CD14-positive monocyte (primary cell): ENCODE data around the gene METTL6. TPM values are rescaled to one million over a fixed set of nuclear protein-coding genes. Genes with fewer than 3 reads are reported as not detected.

ENCODE experiments used
- DNase-seq, 3 donors: peaks; one replicate each; pipeline ENCODE4 v3.0.0-alpha.2; 2011 to 2022
- H2AFZ ChIP-seq: 2 replicates; pipeline ENCODE4 v1.6.0; 2012; ENCODE audit warnings: mild to moderate bottlenecking, low read depth, low read length, inconsistent platforms; ENCODE audit not compliant: insufficient read depth, poor library complexity, severe bottlenecking
- H3K27ac ChIP-seq, 2 donors: 1 replicate in 1 of 2; 2 replicates in 1 of 2; pipeline ENCODE4 v1.5.1; 2012 to 2013; ENCODE audit warnings: low read length in 2 of 2, control low read depth in 1 of 2, inconsistent platforms in 1 of 2, low read depth in 1 of 2, mild to moderate bottlenecking in 1 of 2
- H3K27me3 ChIP-seq, 2 donors: one replicate each; pipeline versions ENCODE4 v1.6.0 to v1.6.1; 2011 to 2013; ENCODE audit warnings: low read length in 2 of 2; ENCODE audit not compliant: control insufficient read depth in 2 of 2, insufficient read depth in 2 of 2
- H3K36me3 ChIP-seq, 2 donors: replicated peaks in 1 of 2; 1 replicate in 1 of 2; 2 replicates in 1 of 2; pipeline versions ENCODE4 v1.5.1 to v1.6.1; 2012 to 2013; ENCODE audit warnings: low read length in 2 of 2, control low read depth in 1 of 2, inconsistent platforms in 1 of 2, mild to moderate bottlenecking in 1 of 2; ENCODE audit not compliant: insufficient read depth in 2 of 2, control insufficient read depth in 1 of 2
- H3K4me1 ChIP-seq, 2 donors: 1 replicate in 1 of 2; 2 replicates in 1 of 2; pipeline versions ENCODE4 v1.5.1 to v1.6.1; 2012 to 2013; ENCODE audit warnings: low read length in 2 of 2, control low read depth in 1 of 2, inconsistent platforms in 1 of 2, mild to moderate bottlenecking in 1 of 2, moderate library complexity in 1 of 2; ENCODE audit not compliant: insufficient read depth in 2 of 2, control insufficient read depth in 1 of 2
- H3K4me2 ChIP-seq: replicated peaks from 2 replicates; pipeline ENCODE3; 2012; ENCODE audit warnings: low read length, moderate library complexity, mild to moderate bottlenecking; ENCODE audit not compliant: poor library complexity, severe bottlenecking; ENCODE audit errors: extremely low read depth
- H3K4me3 ChIP-seq, 3 experiments: fragments of 200-600 bp in 1 of 3; sonication (generic) in 1 of 3; replicated peaks in 1 of 3; 1 replicate in 2 of 3; 2 replicates in 1 of 3; pipeline ENCODE4 v1.5.1; 2011 to 2013; ENCODE audit warnings: low read length in 3 of 3, mild to moderate bottlenecking in 3 of 3, control low read depth in 2 of 3, low read depth in 2 of 3, inconsistent platforms in 1 of 3, moderate library complexity in 1 of 3
- H3K79me2 ChIP-seq: 2 replicates; pipeline ENCODE4 v1.6.0; 2012; ENCODE audit warnings: mild to moderate bottlenecking, control low read depth, inconsistent platforms, low read length, moderate library complexity; ENCODE audit not compliant: insufficient read depth
- H3K9ac ChIP-seq: 2 replicates; pipeline ENCODE4 v1.6.0; 2017; ENCODE audit warnings: low read length, mild to moderate bottlenecking; ENCODE audit not compliant: insufficient read depth, poor library complexity, severe bottlenecking
- H3K9me3 ChIP-seq, 2 donors: replicated peaks in 1 of 2; 1 replicate in 1 of 2; 2 replicates in 1 of 2; pipeline versions ENCODE4 v1.5.1 to v1.6.1; 2012 to 2013; ENCODE audit warnings: low read length in 2 of 2, control low read depth in 1 of 2; ENCODE audit not compliant: control insufficient read depth in 1 of 2, insufficient read depth in 1 of 2
- H4K20me1 ChIP-seq: 2 replicates; pipeline ENCODE4 v1.6.0; 2012; ENCODE audit warnings: mild to moderate bottlenecking, low read length, control low read depth, moderate library complexity; ENCODE audit not compliant: insufficient read depth
- H3K27ac Mint-ChIP-seq, 7 donors: one replicate each; pipeline ENCODE4 v1.8.0; 2020; ENCODE audit warnings: mild to moderate bottlenecking in 7 of 7, mixed read lengths in 7 of 7, moderate library complexity in 6 of 7, inconsistent platforms in 2 of 7
- H3K27me3 Mint-ChIP-seq, 3 donors: one replicate each; pipeline ENCODE4 v1.8.0; 2021 to 2022; ENCODE audit warnings: low read depth in 3 of 3, mild to moderate bottlenecking in 3 of 3, mixed read lengths in 3 of 3, moderate library complexity in 3 of 3, inconsistent platforms in 1 of 3
- H3K36me3 Mint-ChIP-seq, 2 donors: one replicate each; pipeline ENCODE4 v1.8.0; 2020; ENCODE audit warnings: mixed read lengths in 2 of 2, inconsistent platforms in 1 of 2, mild to moderate bottlenecking in 1 of 2
- H3K4me1 Mint-ChIP-seq: one replicate; pipeline ENCODE4 v1.8.0; 2020; ENCODE audit warnings: mild to moderate bottlenecking, mixed read lengths
- H3K4me3 Mint-ChIP-seq, 2 donors: one replicate each; pipeline ENCODE4 v1.8.0; 2020; ENCODE audit warnings: mild to moderate bottlenecking in 2 of 2, mixed read lengths in 2 of 2, moderate library complexity in 1 of 2
- H3K9me3 Mint-ChIP-seq, 7 donors: one replicate each; pipeline ENCODE4 v1.8.0; 2020 to 2022; ENCODE audit warnings: mixed read lengths in 7 of 7, mild to moderate bottlenecking in 6 of 7, moderate library complexity in 6 of 7, inconsistent platforms in 2 of 7
- CTCF ChIP-seq: fragments of 200-600 bp; IDR thresholded peaks from one replicate; pipeline ENCODE4 v1.8.0; 2022; ENCODE audit warnings: antibody characterized with exemption, mild to moderate bottlenecking
- WGBS: methylation state at CpG from one replicate; pipeline ENCODE4 v1.1.5; 2013; ENCODE audit warnings: missing lambda C conversion rate; ENCODE audit not compliant: insufficient coverage; 5-methylcytosine and 5-hydroxymethylcytosine counted together
- intact Hi-C, 2 donors: fragments of 100-400 bp; cut with micrococcal nuclease; formaldehyde crosslinking; loops; one replicate each; pipeline versions ENCODE4 v1.15.0 to v1.15.1; 2023
- polyA plus RNA-seq, 3 donors: library from polyadenylated mRNA; depleted of rRNA in 1 of 3; unstranded in 2 of 3; stranded (reverse) in 1 of 3; fragments of 300-500 nt in 2 of 3; fragments of >200 nt in 1 of 3; fragmentation: Illumina TruSeq in 2 of 3; gene quantifications; 1 replicate in 2 of 3; 2 replicates in 1 of 3; pipeline ENCODE4 v1.2.3, GENCODE V29; 2012 to 2021

The METTL6 gene
- polyA plus RNA-seq, 3 donors = 4.4 to 15.1 (median 9.1) TPM

- WGBS = 82% methylated on average over 3 of the region's 5 CpGs
- no peaks in the 10 kb centered on the region for H4K20me1 ChIP-seq
- Mint-ChIP-seq H3K27ac (no peak overlapping the region), H3K36me3 (no peaks in the 10 kb centered on the region), H3K4me1 (peaks cover 8% of the 10 kb centered on the region), H3K9me3 (peaks cover 0 to 3% (median 0%) of the 10 kb centered on the region in 7 donors), H3K4me3 (no peak overlapping the region), H3K27me3 (peaks cover 0 to 2% (median 0%) of the 10 kb centered on the region in 3 donors)
- no peaks in the 10 kb centered on the region for H3K27me3 ChIP-seq
- H3K4me3 ChIP-seq = no peak overlapping the region
- no peaks in the 10 kb centered on the region for H3K9me3 ChIP-seq
- H3K79me2 ChIP-seq = no peaks in the 10 kb centered on the region
- peaks cover 0 to 5% of the 10 kb centered on the region in 2 donors for H3K4me1 ChIP-seq
- intact Hi-C loops = no loop called here
- no peak overlapping the region for H3K9ac ChIP-seq
- H3K36me3 ChIP-seq = no peaks in the 10 kb centered on the region
- no peak overlapping the region for H3K27ac ChIP-seq
- H2AFZ ChIP-seq = no peak overlapping the region
- no peak for TF ChIP-seq CTCF
- DNase-seq = no peak
- H3K4me2 ChIP-seq = no peak overlapping the region
Measured at GRCh38 chr3:15475161-15475560, 47.8 kb upstream of the METTL6 start.

GRCh38 chr3:15471861-15472260 lies 44.5 kb upstream of the METTL6 start:
- Histone ChIP-seq H3K79me2 (no peaks in the 10 kb centered on the region), H3K9me3 (no peaks in the 10 kb centered on the region), H3K9ac (no peak overlapping the region), H3K27ac (no peak overlapping the region), H3K36me3 (no peaks in the 10 kb centered on the region), H2AFZ (no peak overlapping the region), H3K4me1 (peaks cover 0 to 3% of the 10 kb centered on the region in 2 donors), H3K4me2 (no peak overlapping the region), H3K4me3 (no peak overlapping the region), H3K27me3 (no peaks in the 10 kb centered on the region), H4K20me1 (no peaks in the 10 kb centered on the region)
- no peak for TF ChIP-seq CTCF
- intact Hi-C loops = no loop called here
- WGBS = 100% methylated on average over 1 of the region's 3 CpGs
- Mint-ChIP-seq H3K36me3 (no peaks in the 10 kb centered on the region), H3K27me3 (peaks cover 0 to 2% (median 0%) of the 10 kb centered on the region in 3 donors), H3K4me1 (peaks cover 5% of the 10 kb centered on the region), H3K9me3 (peaks cover 0 to 3% (median 0%) of the 10 kb centered on the region in 7 donors), H3K27ac (no peak overlapping the region), H3K4me3 (no peak overlapping the region)
- DNase-seq = no peak
